MM.1S (cell line): ENCODE results near the gene SPHK2.

Experiments used
- DNase-seq: peaks from one replicate; pipeline ENCODE4 v3.0.0-alpha.2; 2015
- H2AFZ ChIP-seq: fragments of 300-600 bp; sonication (generic); 2 replicates; pipeline ENCODE4 v1.6.0; 2016; ENCODE audit warnings: antibody characterized with exemption, low read length
- H3F3A ChIP-seq: fragments of 300-600 bp; sonication (generic); 2 replicates; pipeline ENCODE4 v1.6.1; 2016; ENCODE audit warnings: mild to moderate bottlenecking, antibody characterized with exemption, low read length, moderate library complexity, mixed read lengths; ENCODE audit not compliant: insufficient read depth
- H3K27ac ChIP-seq: fragments of 300-600 bp; sonication (generic); 2 replicates; pipeline ENCODE4 v1.5.1; 2016; ENCODE audit warnings: mild to moderate bottlenecking, low read length
- H3K27me3 ChIP-seq: fragments of 300-600 bp; sonication (generic); replicated peaks from 2 replicates; pipeline ENCODE4 v1.6.0; 2016; ENCODE audit warnings: low read length; ENCODE audit not compliant: insufficient read depth
- H3K36me3 ChIP-seq: fragments of 300-600 bp; sonication (generic); replicated peaks from 2 replicates; pipeline ENCODE4 v1.6.1; 2016; ENCODE audit warnings: mild to moderate bottlenecking, low read length, mixed read lengths; ENCODE audit not compliant: insufficient read depth
- H3K4me1 ChIP-seq: fragments of 300-600 bp; sonication (generic); 2 replicates; pipeline ENCODE4 v1.6.1; 2016; ENCODE audit warnings: low read length, mixed read lengths
- H3K4me2 ChIP-seq: fragments of 300-600 bp; sonication (generic); 2 replicates; pipeline ENCODE4 v1.6.0; 2016; ENCODE audit warnings: low read depth, low read length
- H3K4me3 ChIP-seq: fragments of 300-600 bp; sonication (generic); 2 replicates; pipeline ENCODE4 v1.5.1; 2016; ENCODE audit warnings: low read length, mixed read lengths
- H3K79me2 ChIP-seq: fragments of 300-600 bp; sonication (generic); 2 replicates; pipeline ENCODE4 v1.6.1; 2016; ENCODE audit warnings: mixed run types, low read length, mixed read lengths
- H3K9ac ChIP-seq: fragments of 300-600 bp; sonication (generic); 2 replicates; pipeline ENCODE4 v1.6.1; 2016; ENCODE audit warnings: low read length, mixed read lengths
- H3K9me2 ChIP-seq: fragments of 300-600 bp; sonication (generic); replicated peaks from 2 replicates; pipeline ENCODE4 v1.6.1; 2016; ENCODE audit warnings: mild to moderate bottlenecking, low read length, mixed read lengths; ENCODE audit not compliant: insufficient read depth
- H3K9me3 ChIP-seq: fragments of 300-600 bp; sonication (generic); replicated peaks from 2 replicates; pipeline ENCODE4 v1.6.1; 2016; ENCODE audit warnings: mild to moderate bottlenecking, low read length, mixed read lengths; ENCODE audit not compliant: insufficient read depth
- H4K20me1 ChIP-seq: fragments of 300-600 bp; sonication (generic); 2 replicates; pipeline ENCODE4 v1.6.1; 2016; ENCODE audit warnings: mild to moderate bottlenecking, low read length, moderate library complexity, mixed read lengths; ENCODE audit not compliant: insufficient read depth
- EZH2 ChIP-seq: fragments of 300-600 bp; sonication (generic); optimal IDR thresholded peaks from 2 replicates; pipeline ENCODE3; 2017; ENCODE audit warnings: low read depth, mild to moderate bottlenecking, antibody characterized with exemption, low read length, mixed read lengths
- EZH2phosphoT487 ChIP-seq: fragments of 300-600 bp; sonication (generic); IDR thresholded peaks from 2 replicates; pipeline ENCODE4 v1.6.1; 2018; ENCODE audit warnings: antibody characterized with exemption, low read length
- TF ChIP-seq, protein P1 (sequence below): fragments of 300-600 bp; sonication (generic); IDR thresholded peaks from 2 replicates; pipeline ENCODE4 v1.5.1; 2016; ENCODE audit warnings: antibody characterized with exemption, low read length, mixed read lengths

Gene SPHK2

DNA sequence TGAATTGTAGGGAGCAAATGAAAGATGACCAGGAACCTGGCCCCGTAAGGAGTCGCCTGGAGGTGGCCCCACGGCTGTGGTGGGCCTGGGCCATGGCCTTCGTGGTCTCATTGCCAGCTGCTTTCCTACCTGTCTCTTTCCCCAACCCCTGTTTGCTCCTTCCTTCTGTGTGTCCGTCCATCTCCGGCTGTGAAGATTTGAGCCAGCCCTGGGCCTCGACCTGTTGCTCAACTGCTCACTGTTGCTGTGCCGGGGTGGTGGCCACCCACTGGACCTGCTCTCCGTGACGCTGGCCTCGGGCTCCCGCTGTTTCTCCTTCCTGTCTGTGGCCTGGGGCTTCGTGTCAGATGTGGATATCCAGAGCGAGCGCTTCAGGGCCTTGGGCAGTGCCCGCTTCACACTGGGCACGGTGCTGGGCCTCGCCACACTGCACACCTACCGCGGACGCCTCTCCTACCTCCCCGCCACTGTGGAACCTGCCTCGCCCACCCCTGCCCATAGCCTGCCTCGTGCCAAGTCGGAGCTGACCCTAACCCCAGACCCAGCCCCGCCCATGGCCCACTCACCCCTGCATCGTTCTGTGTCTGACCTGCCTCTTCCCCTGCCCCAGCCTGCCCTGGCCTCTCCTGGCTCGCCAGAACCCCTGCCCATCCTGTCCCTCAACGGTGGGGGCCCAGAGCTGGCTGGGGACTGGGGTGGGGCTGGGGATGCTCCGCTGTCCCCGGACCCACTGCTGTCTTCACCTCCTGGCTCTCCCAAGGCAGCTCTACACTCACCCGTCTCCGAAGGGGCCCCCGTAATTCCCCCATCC, 9.4 kb downstream of the SPHK2 start:
- no peak overlapping the region for H3K9ac ChIP-seq
- H3K36me3 ChIP-seq = no peaks in the 10 kb centered on the region
- H3K4me1 ChIP-seq = peaks cover 15% of the 10 kb centered on the region
- no peaks in the 10 kb centered on the region for H3K27me3 ChIP-seq
- H3K4me2 ChIP-seq = no peak overlapping the region
- H3F3A ChIP-seq = peaks cover 17% of the 10 kb centered on the region; the same call in 1 of the 2 replicates
- no peak for DNase-seq
- H3K27ac ChIP-seq = no peak overlapping the region
- no peaks in the 10 kb centered on the region for H4K20me1 ChIP-seq
- H3K9me2 ChIP-seq = no peaks in the 10 kb centered on the region
- peaks cover 14% of the 10 kb centered on the region for H3K79me2 ChIP-seq
- H3K9me3 ChIP-seq = no peaks in the 10 kb centered on the region
- no peak overlapping the region for H2AFZ ChIP-seq
- no peak for TF ChIP-seq EZH2phosphoT487
- H3K4me3 ChIP-seq = no peak overlapping the region

DNA sequence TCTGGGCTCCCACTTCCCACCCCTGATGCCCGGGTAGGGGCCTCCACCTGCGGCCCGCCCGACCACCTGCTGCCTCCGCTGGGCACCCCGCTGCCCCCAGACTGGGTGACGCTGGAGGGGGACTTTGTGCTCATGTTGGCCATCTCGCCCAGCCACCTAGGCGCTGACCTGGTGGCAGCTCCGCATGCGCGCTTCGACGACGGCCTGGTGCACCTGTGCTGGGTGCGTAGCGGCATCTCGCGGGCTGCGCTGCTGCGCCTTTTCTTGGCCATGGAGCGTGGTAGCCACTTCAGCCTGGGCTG, 9.9 kb downstream of the SPHK2 start:
- Histone ChIP-seq H3K9me2 (no peaks in the 10 kb centered on the region), H4K20me1 (no peaks in the 10 kb centered on the region), H3K9me3 (no peaks in the 10 kb centered on the region), H3K4me3 (no peak overlapping the region), H3K36me3 (no peaks in the 10 kb centered on the region), H3K79me2 (peaks cover 13% of the 10 kb centered on the region), H3K27ac (no peak overlapping the region), H3K4me1 (peaks cover 19% of the 10 kb centered on the region), H3K27me3 (no peaks in the 10 kb centered on the region), H2AFZ (no peak overlapping the region), H3K9ac (no peak overlapping the region), H3K4me2 (no peak overlapping the region), H3F3A (peaks cover 18% of the 10 kb centered on the region; the same call in 1 of the 2 replicates)
- TF ChIP-seq EZH2phosphoT487 = no peak
- TF ChIP-seq, protein P1, sequence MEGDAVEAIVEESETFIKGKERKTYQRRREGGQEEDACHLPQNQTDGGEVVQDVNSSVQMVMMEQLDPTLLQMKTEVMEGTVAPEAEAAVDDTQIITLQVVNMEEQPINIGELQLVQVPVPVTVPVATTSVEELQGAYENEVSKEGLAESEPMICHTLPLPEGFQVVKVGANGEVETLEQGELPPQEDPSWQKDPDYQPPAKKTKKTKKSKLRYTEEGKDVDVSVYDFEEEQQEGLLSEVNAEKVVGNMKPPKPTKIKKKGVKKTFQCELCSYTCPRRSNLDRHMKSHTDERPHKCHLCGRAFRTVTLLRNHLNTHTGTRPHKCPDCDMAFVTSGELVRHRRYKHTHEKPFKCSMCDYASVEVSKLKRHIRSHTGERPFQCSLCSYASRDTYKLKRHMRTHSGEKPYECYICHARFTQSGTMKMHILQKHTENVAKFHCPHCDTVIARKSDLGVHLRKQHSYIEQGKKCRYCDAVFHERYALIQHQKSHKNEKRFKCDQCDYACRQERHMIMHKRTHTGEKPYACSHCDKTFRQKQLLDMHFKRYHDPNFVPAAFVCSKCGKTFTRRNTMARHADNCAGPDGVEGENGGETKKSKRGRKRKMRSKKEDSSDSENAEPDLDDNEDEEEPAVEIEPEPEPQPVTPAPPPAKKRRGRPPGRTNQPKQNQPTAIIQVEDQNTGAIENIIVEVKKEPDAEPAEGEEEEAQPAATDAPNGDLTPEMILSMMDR = no peak
- TF ChIP-seq EZH2 = no peak
- no peak for DNase-seq

DNA sequence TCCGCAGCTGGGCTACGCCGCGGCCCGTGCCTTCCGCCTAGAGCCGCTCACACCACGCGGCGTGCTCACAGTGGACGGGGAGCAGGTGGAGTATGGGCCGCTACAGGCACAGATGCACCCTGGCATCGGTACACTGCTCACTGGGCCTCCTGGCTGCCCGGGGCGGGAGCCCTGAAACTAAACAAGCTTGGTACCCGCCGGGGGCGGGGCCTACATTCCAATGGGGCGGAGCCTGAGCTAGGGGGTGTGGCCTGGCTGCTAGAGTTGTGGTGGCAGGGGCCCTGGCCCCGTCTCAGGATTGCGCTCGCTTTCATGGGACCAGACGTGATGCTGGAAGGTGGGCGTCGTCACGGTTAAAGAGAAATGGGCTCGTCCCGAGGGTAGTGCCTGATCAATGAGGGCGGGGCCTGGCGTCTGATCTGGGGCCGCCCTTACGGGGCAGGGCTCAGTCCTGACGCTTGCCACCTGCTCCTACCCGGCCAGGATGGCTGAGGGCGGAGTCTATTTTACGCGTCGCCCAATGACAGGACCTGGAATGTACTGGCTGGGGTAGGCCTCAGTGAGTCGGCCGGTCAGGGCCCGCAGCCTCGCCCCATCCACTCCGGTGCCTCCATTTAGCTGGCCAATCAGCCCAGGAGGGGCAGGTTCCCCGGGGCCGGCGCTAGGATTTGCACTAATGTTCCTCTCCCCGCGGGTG, 10.4 kb downstream of the SPHK2 start:
- Histone ChIP-seq H3K4me1 (peaks cover 21% of the 10 kb centered on the region), H4K20me1 (no peaks in the 10 kb centered on the region), H3F3A (peaks cover 20% of the 10 kb centered on the region), H3K4me2 (no peak overlapping the region), H3K9ac (no peak overlapping the region), H3K27ac (no peak overlapping the region), H3K9me2 (no peaks in the 10 kb centered on the region), H3K36me3 (no peaks in the 10 kb centered on the region), H3K9me3 (no peaks in the 10 kb centered on the region), H3K79me2 (peaks cover 8% of the 10 kb centered on the region), H3K27me3 (no peaks in the 10 kb centered on the region), H2AFZ (no peak overlapping the region), H3K4me3 (no peak overlapping the region)
- DNase-seq = no peak
- TF ChIP-seq EZH2 (no peak), EZH2phosphoT487 (no peak)
- TF ChIP-seq, protein P1 = no peak
